ENCODE results near the gene CDADC1. TPM values are rescaled to one million over a fixed set of nuclear protein-coding genes. Genes with fewer than 3 reads are reported as not detected.

Gene CDADC1
- total and polyA plus RNA-seq, 10 of the 15 experiments (the other 5 are each of a cell fraction or from before 2014, with no cell fraction given) = 2.6 to 7.3 (median 5.2) TPM

GRCh38 chr13:49246850-49247642 is 679 bp upstream of the CDADC1 start (continued):
- TF ChIP-seq ZZZ3 (IDR thresholded peaks at IDR 0.05; ENCODE audit: control insufficient read depth, insufficient read length, low read depth) = no peak

- BruUV-seq (replicated peaks) = no TSS peak
- Histone ChIP-seq H4K20me1 (ENCODE audit: control insufficient read depth, insufficient read depth) (no peaks in the 10 kb centered on the region), H2AFZ (ENCODE audit: control insufficient read depth, low read depth, low read length) (peak overlapping the region; percentile 95), H3K4me2 (ENCODE audit: control insufficient read depth, insufficient read depth) (peak overlapping the region; percentile 99), H3K4me1 (ENCODE audit: control insufficient read depth, insufficient read depth, low read length) (no peaks in the 10 kb centered on the region), H3K36me3 (ENCODE audit: control insufficient read depth in 2 of 2, insufficient read depth in 2 of 2, low read length in 1 of 2) (no peaks in the 10 kb centered on the region), H3K79me2 (ENCODE audit: control insufficient read depth, insufficient read depth, low read length) (peaks cover 8% of the 10 kb centered on the region), H3K27me3 (replicated peaks in 1 of 2; ENCODE audit: control insufficient read depth in 2 of 2, insufficient read depth in 2 of 2, low read length in 1 of 2) (no peaks in the 10 kb centered on the region; a peak in 1 of 4 replicates), H3K4me3 (peak overlapping the region; percentile 93), H3K27ac (ENCODE audit: control insufficient read depth, insufficient read depth) (peak overlapping the region; percentile 78), H3K9ac (ENCODE audit: control insufficient read depth, insufficient read depth, low read length) (peak overlapping the region; percentile 90), H3K9me3 (replicated peaks; ENCODE audit: control insufficient read depth, insufficient read depth, low read length) (no peaks in the 10 kb centered on the region)
- in situ Hi-C loops (cut with MboI) = no loop called here
- CTCF ChIA-PET = interaction anchor here (0.7 to 3.7 kb wide), 8 partner anchors 8 to 358 kb away, joined by 3 to 24 read pairs (median 6); no protein-coding TSS in a partner anchor
- SMC1A ChIA-PET (ENCODE audit: uncharacterized antibody, unreplicated experiment) = interaction anchor here (0.7 to 2.4 kb wide), 5 partner anchors 9 to 137 kb away, joined by 3 to 11 read pairs (median 3); no protein-coding TSS in a partner anchor
- DNase-seq (ENCODE audit: low read depth, low spot score) (no peak), FAIRE-seq (no peak), ATAC-seq (peak; percentile 8)
- no peak for TF ChIP-seq FOXM1 (IDR thresholded peaks at IDR 0.05; ENCODE audit: low read depth, low read length)
- TF ChIP-seq HCFC1 (IDR thresholded peaks at IDR 0.05; ENCODE audit: low read length) = no peak
- peak; percentile 21; the same call in 1 of the 2 replicates for TF ChIP-seq RAD21 (IDR thresholded peaks at IDR 0.05; ENCODE audit: insufficient read depth, low read depth, low read length)
- TF ChIP-seq CTCF (IDR thresholded peaks at IDR 0.05 in 2 of 3, conservative IDR thresholded peaks at IDR 0.05 in 1 of 3; ENCODE audit: control insufficient read depth in 2 of 3, extremely low read depth in 1 of 3, insufficient read depth in 1 of 3, low read depth in 3 of 3, low read length in 3 of 3) = peak; percentile 2 to 7 (median 4); a peak in 1 of 6 replicates
- RAD21 ChIA-PET (ENCODE audit: unreplicated experiment) = interaction anchor here (0.9 to 2.0 kb wide), 4 partner anchors 11 to 33 kb away, joined by 3 to 14 read pairs (median 4); no protein-coding TSS in a partner anchor
- intact Hi-C loops (cut with micrococcal nuclease; ENCODE audit: unreplicated experiment) = no loop called here
- WGBS (ENCODE audit: insufficient coverage, insufficient replicate concordance, low lambda C conversion rate, missing lambda C conversion rate) = 0% methylated on average over 6 of the region's 6 CpGs
- POLR2A ChIA-PET = interaction anchor here (2.0 kb wide), 1 partner anchor 9 kb away, joined by 8 read pairs; no protein-coding TSS in a partner anchor
Measured at GRCh38 chr13:49248622-49249002, 887 bp downstream of the CDADC1 start.

Measured in GM12878 (cell line).